CD14-positive monocyte (primary cell): ENCODE results near the gene DHCR24. TPM values are rescaled to one million over a fixed set of nuclear protein-coding genes. Genes with fewer than 3 reads are reported as not detected.

Experiments
- DNase-seq, 3 donors: peaks; one replicate each; pipeline ENCODE4 v3.0.0-alpha.2; 2011 to 2022
- H2AFZ ChIP-seq: 2 replicates; pipeline ENCODE4 v1.6.0; 2012; ENCODE audit warnings: mild to moderate bottlenecking, low read depth, low read length, inconsistent platforms; ENCODE audit not compliant: insufficient read depth, poor library complexity, severe bottlenecking
- H3K27ac ChIP-seq, 2 donors: 1 replicate in 1 of 2; 2 replicates in 1 of 2; pipeline ENCODE4 v1.5.1; 2012 to 2013; ENCODE audit warnings: low read length in 2 of 2, control low read depth in 1 of 2, inconsistent platforms in 1 of 2, low read depth in 1 of 2, mild to moderate bottlenecking in 1 of 2
- H3K27me3 ChIP-seq, 2 donors: one replicate each; pipeline versions ENCODE4 v1.6.0 to v1.6.1; 2011 to 2013; ENCODE audit warnings: low read length in 2 of 2; ENCODE audit not compliant: control insufficient read depth in 2 of 2, insufficient read depth in 2 of 2
- H3K36me3 ChIP-seq, 2 donors: replicated peaks in 1 of 2; 1 replicate in 1 of 2; 2 replicates in 1 of 2; pipeline versions ENCODE4 v1.5.1 to v1.6.1; 2012 to 2013; ENCODE audit warnings: low read length in 2 of 2, control low read depth in 1 of 2, inconsistent platforms in 1 of 2, mild to moderate bottlenecking in 1 of 2; ENCODE audit not compliant: insufficient read depth in 2 of 2, control insufficient read depth in 1 of 2
- H3K4me1 ChIP-seq, 2 donors: 1 replicate in 1 of 2; 2 replicates in 1 of 2; pipeline versions ENCODE4 v1.5.1 to v1.6.1; 2012 to 2013; ENCODE audit warnings: low read length in 2 of 2, control low read depth in 1 of 2, inconsistent platforms in 1 of 2, mild to moderate bottlenecking in 1 of 2, moderate library complexity in 1 of 2; ENCODE audit not compliant: insufficient read depth in 2 of 2, control insufficient read depth in 1 of 2
- H3K4me2 ChIP-seq: replicated peaks from 2 replicates; pipeline ENCODE3; 2012; ENCODE audit warnings: low read length, moderate library complexity, mild to moderate bottlenecking; ENCODE audit not compliant: poor library complexity, severe bottlenecking; ENCODE audit errors: extremely low read depth
- H3K4me3 ChIP-seq, 3 experiments: fragments of 200-600 bp in 1 of 3; sonication (generic) in 1 of 3; replicated peaks in 1 of 3; 1 replicate in 2 of 3; 2 replicates in 1 of 3; pipeline ENCODE4 v1.5.1; 2011 to 2013; ENCODE audit warnings: low read length in 3 of 3, mild to moderate bottlenecking in 3 of 3, control low read depth in 2 of 3, low read depth in 2 of 3, inconsistent platforms in 1 of 3, moderate library complexity in 1 of 3
- H3K79me2 ChIP-seq: 2 replicates; pipeline ENCODE4 v1.6.0; 2012; ENCODE audit warnings: mild to moderate bottlenecking, control low read depth, inconsistent platforms, low read length, moderate library complexity; ENCODE audit not compliant: insufficient read depth
- H3K9ac ChIP-seq: 2 replicates; pipeline ENCODE4 v1.6.0; 2017; ENCODE audit warnings: low read length, mild to moderate bottlenecking; ENCODE audit not compliant: insufficient read depth, poor library complexity, severe bottlenecking
- H3K9me3 ChIP-seq, 2 donors: replicated peaks in 1 of 2; 1 replicate in 1 of 2; 2 replicates in 1 of 2; pipeline versions ENCODE4 v1.5.1 to v1.6.1; 2012 to 2013; ENCODE audit warnings: low read length in 2 of 2, control low read depth in 1 of 2; ENCODE audit not compliant: control insufficient read depth in 1 of 2, insufficient read depth in 1 of 2
- H4K20me1 ChIP-seq: 2 replicates; pipeline ENCODE4 v1.6.0; 2012; ENCODE audit warnings: mild to moderate bottlenecking, low read length, control low read depth, moderate library complexity; ENCODE audit not compliant: insufficient read depth
- H3K27ac Mint-ChIP-seq, 7 donors: one replicate each; pipeline ENCODE4 v1.8.0; 2020; ENCODE audit warnings: mild to moderate bottlenecking in 7 of 7, mixed read lengths in 7 of 7, moderate library complexity in 6 of 7, inconsistent platforms in 2 of 7
- H3K27me3 Mint-ChIP-seq, 3 donors: one replicate each; pipeline ENCODE4 v1.8.0; 2021 to 2022; ENCODE audit warnings: low read depth in 3 of 3, mild to moderate bottlenecking in 3 of 3, mixed read lengths in 3 of 3, moderate library complexity in 3 of 3, inconsistent platforms in 1 of 3
- H3K36me3 Mint-ChIP-seq, 2 donors: one replicate each; pipeline ENCODE4 v1.8.0; 2020; ENCODE audit warnings: mixed read lengths in 2 of 2, inconsistent platforms in 1 of 2, mild to moderate bottlenecking in 1 of 2
- H3K4me1 Mint-ChIP-seq: one replicate; pipeline ENCODE4 v1.8.0; 2020; ENCODE audit warnings: mild to moderate bottlenecking, mixed read lengths
- H3K4me3 Mint-ChIP-seq, 2 donors: one replicate each; pipeline ENCODE4 v1.8.0; 2020; ENCODE audit warnings: mild to moderate bottlenecking in 2 of 2, mixed read lengths in 2 of 2, moderate library complexity in 1 of 2
- H3K9me3 Mint-ChIP-seq, 7 donors: one replicate each; pipeline ENCODE4 v1.8.0; 2020 to 2022; ENCODE audit warnings: mixed read lengths in 7 of 7, mild to moderate bottlenecking in 6 of 7, moderate library complexity in 6 of 7, inconsistent platforms in 2 of 7
- WGBS: methylation state at CpG from one replicate; pipeline ENCODE4 v1.1.5; 2013; ENCODE audit warnings: missing lambda C conversion rate; ENCODE audit not compliant: insufficient coverage; 5-methylcytosine and 5-hydroxymethylcytosine counted together
- intact Hi-C, 2 donors: fragments of 100-400 bp; cut with micrococcal nuclease; formaldehyde crosslinking; loops; one replicate each; pipeline versions ENCODE4 v1.15.0 to v1.15.1; 2023
- polyA plus RNA-seq, 3 donors: library from polyadenylated mRNA; depleted of rRNA in 1 of 3; unstranded in 2 of 3; stranded (reverse) in 1 of 3; fragments of 300-500 nt in 2 of 3; fragments of >200 nt in 1 of 3; fragmentation: Illumina TruSeq in 2 of 3; gene quantifications; 1 replicate in 2 of 3; 2 replicates in 1 of 3; pipeline ENCODE4 v1.2.3, GENCODE V29; 2012 to 2021
- TF ChIP-seq, protein P1 (sequence below): fragments of 200-600 bp; IDR thresholded peaks from one replicate; pipeline ENCODE4 v1.8.0; 2022; ENCODE audit warnings: antibody characterized with exemption, mild to moderate bottlenecking

The DHCR24 gene
- polyA plus RNA-seq, 3 donors, result 0.48 to 3.5 (median 3.0) TPM

DNA sequence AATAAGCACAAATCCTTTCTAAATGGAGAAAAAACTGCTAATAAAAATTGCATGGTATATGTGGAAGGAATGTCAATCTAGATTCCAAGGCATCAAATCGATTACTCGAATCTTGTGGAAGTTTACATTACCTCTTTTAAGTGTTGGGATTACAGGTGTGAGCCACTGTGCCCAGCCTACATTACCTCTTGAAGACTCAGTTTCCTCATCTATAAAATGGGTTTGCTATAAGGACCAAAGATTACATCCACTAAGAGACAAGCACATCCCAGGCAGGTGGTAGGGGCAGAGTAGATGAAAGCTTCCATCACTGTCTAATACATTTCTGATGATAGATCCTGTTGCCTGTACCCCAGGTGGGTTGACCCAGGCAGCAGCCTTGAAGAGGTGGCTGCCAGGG lies 16.1 kb downstream of the DHCR24 start:
- Histone ChIP-seq H3K79me2 (no peaks in the 10 kb centered on the region), H3K9me3 (no peaks in the 10 kb centered on the region), H3K4me2 (no peak overlapping the region), H3K4me3 (no peak overlapping the region), H3K36me3 (peaks cover 0 to 19% of the 10 kb centered on the region in 2 donors), H3K9ac (no peak overlapping the region), H3K27ac (no peak overlapping the region), H2AFZ (no peak overlapping the region), H4K20me1 (no peaks in the 10 kb centered on the region), H3K27me3 (no peaks in the 10 kb centered on the region), H3K4me1 (no peaks in the 10 kb centered on the region)
- no peak overlapping the region for H3K4me3 Mint-ChIP-seq
- TF ChIP-seq, protein P1, sequence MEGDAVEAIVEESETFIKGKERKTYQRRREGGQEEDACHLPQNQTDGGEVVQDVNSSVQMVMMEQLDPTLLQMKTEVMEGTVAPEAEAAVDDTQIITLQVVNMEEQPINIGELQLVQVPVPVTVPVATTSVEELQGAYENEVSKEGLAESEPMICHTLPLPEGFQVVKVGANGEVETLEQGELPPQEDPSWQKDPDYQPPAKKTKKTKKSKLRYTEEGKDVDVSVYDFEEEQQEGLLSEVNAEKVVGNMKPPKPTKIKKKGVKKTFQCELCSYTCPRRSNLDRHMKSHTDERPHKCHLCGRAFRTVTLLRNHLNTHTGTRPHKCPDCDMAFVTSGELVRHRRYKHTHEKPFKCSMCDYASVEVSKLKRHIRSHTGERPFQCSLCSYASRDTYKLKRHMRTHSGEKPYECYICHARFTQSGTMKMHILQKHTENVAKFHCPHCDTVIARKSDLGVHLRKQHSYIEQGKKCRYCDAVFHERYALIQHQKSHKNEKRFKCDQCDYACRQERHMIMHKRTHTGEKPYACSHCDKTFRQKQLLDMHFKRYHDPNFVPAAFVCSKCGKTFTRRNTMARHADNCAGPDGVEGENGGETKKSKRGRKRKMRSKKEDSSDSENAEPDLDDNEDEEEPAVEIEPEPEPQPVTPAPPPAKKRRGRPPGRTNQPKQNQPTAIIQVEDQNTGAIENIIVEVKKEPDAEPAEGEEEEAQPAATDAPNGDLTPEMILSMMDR, result no peak
- peaks cover 19 to 57% of the 10 kb centered on the region in 2 donors for H3K36me3 Mint-ChIP-seq
- WGBS, result no CpG with 5 or more reads among the region's 2 CpGs
- H3K27me3 Mint-ChIP-seq, result no peaks in the 10 kb centered on the region
- intact Hi-C loops, result no loop called here
- no peaks in the 10 kb centered on the region for H3K4me1 Mint-ChIP-seq
- no peaks in the 10 kb centered on the region for H3K9me3 Mint-ChIP-seq
- no peak for DNase-seq
- H3K27ac Mint-ChIP-seq, result no peak overlapping the region

DNA sequence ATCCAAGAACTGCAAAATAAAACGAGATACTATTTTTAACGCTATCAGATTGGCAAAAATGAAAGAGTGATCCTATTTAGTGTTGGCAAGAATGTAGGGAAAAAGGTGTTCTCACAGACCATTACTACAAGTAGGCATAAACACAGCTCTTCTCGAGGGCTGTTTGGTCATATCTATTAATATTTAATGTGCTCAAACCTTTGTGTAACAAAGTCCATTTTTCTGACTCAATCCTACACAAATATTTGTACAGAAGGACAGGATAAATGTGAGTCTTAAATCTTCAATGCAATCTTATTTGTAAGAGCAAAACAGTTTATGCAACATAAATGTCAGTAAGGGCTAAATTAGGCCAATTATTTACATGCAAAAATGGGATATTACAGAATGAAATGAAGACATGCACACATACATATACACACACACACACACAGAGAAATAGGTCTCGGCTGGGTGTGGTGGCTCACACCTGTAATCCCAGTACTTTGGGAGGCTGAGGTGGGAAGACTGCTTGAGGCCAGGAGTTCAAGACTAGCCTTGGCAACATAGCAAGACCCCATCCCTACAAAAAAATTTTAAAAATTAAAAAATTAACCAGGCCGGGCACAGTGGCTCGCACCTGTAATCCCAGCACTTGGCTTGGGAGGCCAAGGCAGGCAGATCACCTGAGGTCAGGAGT lies 17.7 kb downstream of the DHCR24 start:
- H3K4me1 Mint-ChIP-seq, result no peaks in the 10 kb centered on the region
- H3K4me1 ChIP-seq, result no peaks in the 10 kb centered on the region
- no peaks in the 10 kb centered on the region for H3K27me3 Mint-ChIP-seq
- H3K9me3 Mint-ChIP-seq, result no peaks in the 10 kb centered on the region
- no peak overlapping the region for H3K4me3 ChIP-seq
- no peak overlapping the region for H3K4me2 ChIP-seq
- no peak overlapping the region for H3K4me3 Mint-ChIP-seq
- H2AFZ ChIP-seq, result no peak overlapping the region
- no peaks in the 10 kb centered on the region for H3K9me3 ChIP-seq
- 100% methylated on average over 2 of the region's 6 CpGs for WGBS
- no peak overlapping the region for H3K27ac ChIP-seq
- peaks cover 0 to 8% of the 10 kb centered on the region in 2 donors for H3K36me3 ChIP-seq
- no peaks in the 10 kb centered on the region for H3K79me2 ChIP-seq
- no peak overlapping the region for H3K9ac ChIP-seq
- intact Hi-C loops, result no loop called here
- no peaks in the 10 kb centered on the region for H3K27me3 ChIP-seq
- H3K27ac Mint-ChIP-seq, result no peak overlapping the region
- H3K36me3 Mint-ChIP-seq, result peaks cover 9 to 51% of the 10 kb centered on the region in 2 donors
- no peaks in the 10 kb centered on the region for H4K20me1 ChIP-seq
- no peak for DNase-seq
- TF ChIP-seq, protein P1, result no peak
